K562 (cell line): ENCODE measurements around the gene HTR2A. TPM values are rescaled to one million over a fixed set of nuclear protein-coding genes. Genes with fewer than 3 reads are reported as not detected.

Source experiments
- ATF1 ChIP-seq, 2 experiments: fragments of 450-650 bp in 1 of 2; IDR thresholded peaks; 2 replicates each; pipeline ENCODE4 v1.6.1; 2016; ENCODE audit warnings: missing compliant biosample characterization in 1 of 2, missing genetic modification characterization in 1 of 2
- EGR1 ChIP-seq: fragments of 450-650 bp; conservative IDR thresholded peaks from 2 replicates; pipeline ENCODE4 v1.6.1; 2017; ENCODE audit warnings: mild to moderate bottlenecking
- HNRNPLL ChIP-seq: fragments of 200-400 bp; formaldehyde crosslinking; IDR thresholded peaks from 2 replicates; pipeline ENCODE4 v1.6.1; 2017; ENCODE audit warnings: low read length, low read depth, mild to moderate bottlenecking; ENCODE audit not compliant: poor library complexity, severe bottlenecking
- KAT2B ChIP-seq: IDR thresholded peaks from one replicate; pipeline ENCODE4 v1.6.1; 2012; ENCODE audit warnings: low read depth, mild to moderate bottlenecking, control low read depth, inconsistent platforms, low read length, moderate library complexity
- MTA3 ChIP-seq: fragments of 450-650 bp; formaldehyde crosslinking; IDR thresholded peaks from 2 replicates; pipeline ENCODE4 v1.6.1; 2017; ENCODE audit warnings: mild to moderate bottlenecking, borderline replicate concordance
- REST ChIP-seq, 2 experiments: fragments of 450-650 bp; formaldehyde crosslinking in 1 of 2; IDR thresholded peaks; 2 replicates each; pipeline versions ENCODE4 v1.4.0 to v1.6.1; 2014 to 2020; ENCODE audit warnings: mild to moderate bottlenecking in 2 of 2, borderline replicate concordance in 1 of 2, low read depth in 1 of 2
- SNRNP70 ChIP-seq: fragments of 200-400 bp; formaldehyde crosslinking; optimal IDR thresholded peaks from 2 replicates; pipeline ENCODE3; 2017; ENCODE audit warnings: low read depth, low read length
- SREBF1 ChIP-seq: fragments of 150-350 bp; IDR thresholded peaks from 2 replicates; pipeline ENCODE4 v1.6.1; 2014; ENCODE audit warnings: antibody characterized with exemption, low read depth, low read length, borderline replicate concordance
- UBTF ChIP-seq, 2 experiments: IDR thresholded peaks; 2 replicates each; pipeline ENCODE4 v1.6.1; 2012; ENCODE audit warnings: improper control_type of control experiment in 2 of 2, low read depth in 2 of 2, low read length in 2 of 2, borderline replicate concordance in 1 of 2
- YY1 ChIP-seq, 3 experiments: IDR thresholded peaks; 2 replicates each; pipeline ENCODE4 v1.6.1; 2011; ENCODE audit warnings: low read length in 2 of 3, mild to moderate bottlenecking in 2 of 3, moderate library complexity in 2 of 3, borderline replicate concordance in 1 of 3, control low read depth in 1 of 3, low read depth in 1 of 3; ENCODE audit not compliant: insufficient read depth in 3 of 3, insufficient replicate concordance in 2 of 3, control insufficient read depth in 1 of 3, insufficient read length in 1 of 3; ENCODE audit errors: extremely low read depth in 1 of 3
- ZNF740 ChIP-seq, 3 experiments: fragments of 200-800 bp in 1 of 3; sonication (Bioruptor generic) in 1 of 3; sonication (generic) in 1 of 3; formaldehyde crosslinking in 1 of 3; IDR thresholded peaks; 2 replicates each; pipeline versions ENCODE4 v1.6.1 to v1.8.0; 2016 to 2022; ENCODE audit warnings: mild to moderate bottlenecking in 2 of 3, missing compliant biosample characterization in 2 of 3, missing genetic modification characterization in 2 of 3, missing genetic modification reagents in 1 of 3
- polyA plus RNA-seq, 8 experiments: library from polyadenylated mRNA; depleted of rRNA in 4 of 8; stranded (reverse) in 5 of 8; unstranded in 3 of 8; fragments of >200 nt; fragmentation: Nextera tagmentation in 2 of 8; fragmentation: Illumina TruSeq in 1 of 8; extraction: Ambion mirVana in 2 of 8; extraction: Trizol in 1 of 8; gene quantifications; 2 replicates each; pipeline versions ENCODE4 v1.2.1 to v1.2.3, GENCODE V29; 2011 to 2014; ENCODE audit warnings: inconsistent platforms in 1 of 8, missing spikeins in 1 of 8
- total RNA-seq, 7 experiments: library from RNA; depleted of rRNA in 6 of 7; stranded (reverse); fragments of >200 nt in 6 of 7; fragmentation: Illumina TruSeq in 2 of 7; extraction: Trizol in 2 of 7; gene quantifications; 2 replicates each; pipeline versions ENCODE4 v1.2.1 to v1.2.3, GENCODE V29; 2011 to 2021; ENCODE audit warnings: low replicate concordance in 1 of 7

Gene HTR2A
- total and polyA plus RNA-seq, 9 of the 15 experiments (the other 6 are each of a cell fraction or from before 2014, with no cell fraction given) = not detected

- TF ChIP-seq YY1 (IDR thresholded peaks at IDR 0.05; ENCODE audit: borderline replicate concordance in 1 of 3, control insufficient read depth in 1 of 3, extremely low read depth in 1 of 3, insufficient read depth in 3 of 3, insufficient read length in 1 of 3, insufficient replicate concordance in 2 of 3, low read depth in 1 of 3, low read length in 2 of 3) (peak; percentile 70 to 97 (median 93)), KAT2B (no peak), HNRNPLL (peak; percentile 68), SREBF1 (no peak), UBTF (IDR thresholded peaks at IDR 0.05; ENCODE audit: borderline replicate concordance in 1 of 2, low read depth in 2 of 2, low read length in 2 of 2) (0 out of 4 replicates have a peak, but pooled peaks of 1 of the 2 experiments have one; percentile 37), ZNF740 (CRISPR knock-in tag; IDR thresholded peaks at IDR 0.05) (no peak), ZNF740 (tag; IDR thresholded peaks at IDR 0.05) (no peak), REST (IDR thresholded peaks at IDR 0.05; ENCODE audit: borderline replicate concordance) (peak; percentile 41), REST (CRISPR knock-in tag; IDR thresholded peaks at IDR 0.05; ENCODE audit: low read depth) (no peak), SNRNP70 (no peak), EGR1 (peak; percentile 68), ATF1 (CRISPR knock-in tag; IDR thresholded peaks at IDR 0.05) (no peak), ATF1 (tag; IDR thresholded peaks at IDR 0.05) (peak; percentile 25), MTA3 (peak; percentile 60; the same call in 1 of the 2 replicates)
Measured at GRCh38 chr13:46796515-46797474, 100.1 kb downstream of the HTR2A start, which contains the start of gene ESD (continued).
